Prostate gland (tissue), 2 donors: ENCODE results near the gene PDILT. TPM values are rescaled to one million over a fixed set of nuclear protein-coding genes. Genes with fewer than 3 reads are reported as not detected.

ENCODE experiments used
- DNase-seq: peaks from one replicate; pipeline ENCODE4 v3.0.0-alpha.2; 2019; ENCODE audit warnings: low spot score
- H3K27ac ChIP-seq, 2 donors: fragments of 200-600 bp; sonication (generic); 2 replicates each; pipeline ENCODE4 v1.5.1; 2017 to 2019
- H3K27me3 ChIP-seq: fragments of 200-600 bp; sonication (generic); replicated peaks from 2 replicates; pipeline ENCODE4 v1.5.1; 2019; ENCODE audit not compliant: insufficient read depth
- H3K36me3 ChIP-seq, 2 donors: fragments of 200-600 bp; sonication (generic); 1 replicate in 1 of 2; 2 replicates in 1 of 2; pipeline versions ENCODE4 v1.5.1 to v1.8.1; 2017 to 2019
- H3K4me1 ChIP-seq: fragments of 200-600 bp; sonication (generic); replicated peaks from 2 replicates; pipeline ENCODE4 v1.5.1; 2019
- H3K4me3 ChIP-seq, 2 donors: fragments of 200-600 bp; sonication (generic); 2 replicates each; pipeline ENCODE4 v1.5.1; 2017 to 2019
- H3K9me3 ChIP-seq: fragments of 200-600 bp; sonication (generic); 2 replicates; pipeline ENCODE4 v1.5.1; 2017
- CTCF ChIP-seq, 4 experiments: fragments of 200-600 bp in 2 of 4; fragments of 450-650 bp in 2 of 4; sonication (generic) in 2 of 4; IDR thresholded peaks; 1 replicate in 3 of 4; 2 replicates in 1 of 4; pipeline ENCODE4 v1.5.1; 2016 to 2019; ENCODE audit warnings: antibody characterized with exemption in 4 of 4, mild to moderate bottlenecking in 2 of 4, moderate library complexity in 2 of 4
- POLR2A ChIP-seq: fragments of 450-650 bp; IDR thresholded peaks from one replicate; pipeline ENCODE4 v1.6.1; 2016; ENCODE audit warnings: antibody characterized with exemption, mild to moderate bottlenecking
- POLR2AphosphoS5 ChIP-seq: sonication (generic); formaldehyde crosslinking; IDR thresholded peaks from one replicate; pipeline ENCODE4 v1.6.1; 2017; ENCODE audit warnings: antibody characterized with exemption
- WGBS: methylation state at CpG from one replicate; pipeline ENCODE4 v1.1.5; 2018; 5-methylcytosine and 5-hydroxymethylcytosine counted together
- intact Hi-C: fragments of 100-400 bp; cut with DNase I; formaldehyde crosslinking; loops from one replicate; pipeline ENCODE4 v1.14.2; 2022
- total RNA-seq, 2 donors: library from RNA; depleted of rRNA; stranded (reverse); fragments of >200 nt; gene quantifications; one replicate each; pipeline ENCODE4 v1.1.0, GENCODE V29; 2016

Gene PDILT
- total RNA-seq, 2 donors from 2014 or later = 0.87 to 2.4 TPM

GRCh38 chr16:20415541-20415940, 11.0 kb upstream of the PDILT start:
- TF ChIP-seq CTCF (IDR thresholded peaks at IDR 0.05) = no peak
- no peak for DNase-seq
- Histone ChIP-seq H3K4me1 (no peaks in the 10 kb centered on the region), H3K27me3 (no peaks in the 10 kb centered on the region), H3K36me3 (no peaks in the 10 kb centered on the region), H3K9me3 (no peaks in the 10 kb centered on the region), H3K27ac (no peak overlapping the region), H3K4me3 (no peak overlapping the region)
- 65% methylated on average over 1 of the region's 1 CpG for WGBS
- intact Hi-C loops = no loop called here

DNA sequence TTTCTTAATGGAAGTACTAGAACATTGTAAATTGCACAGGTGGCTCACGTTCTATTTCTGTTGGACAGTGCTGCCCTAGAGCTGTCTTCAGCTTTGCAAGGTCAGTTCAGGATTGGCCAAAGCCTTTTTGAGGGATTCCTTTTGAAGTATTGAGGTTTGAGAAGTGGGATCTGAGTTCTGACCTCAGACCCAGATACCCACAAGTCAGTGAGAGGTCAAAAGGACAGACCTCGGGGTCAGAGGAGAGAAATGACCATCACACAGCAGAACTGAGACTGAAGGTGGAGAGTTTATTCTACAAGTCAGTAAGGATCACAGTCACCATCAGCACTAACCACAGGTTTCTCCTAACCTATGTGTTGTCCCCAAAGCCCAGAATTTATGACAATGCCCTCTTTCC, 6.5 kb upstream of the PDILT start:
- no peak for DNase-seq
- Histone ChIP-seq H3K27me3 (no peaks in the 10 kb centered on the region), H3K36me3 (no peaks in the 10 kb centered on the region), H3K4me1 (no peaks in the 10 kb centered on the region), H3K27ac (no peak overlapping the region), H3K4me3 (no peak overlapping the region), H3K9me3 (no peaks in the 10 kb centered on the region)
- WGBS = 83% methylated on average over 2 of the region's 2 CpGs
- intact Hi-C loops = no loop called here
- TF ChIP-seq POLR2AphosphoS5 (no peak), POLR2A (no peak), CTCF (IDR thresholded peaks at IDR 0.05) (no peak)

DNA sequence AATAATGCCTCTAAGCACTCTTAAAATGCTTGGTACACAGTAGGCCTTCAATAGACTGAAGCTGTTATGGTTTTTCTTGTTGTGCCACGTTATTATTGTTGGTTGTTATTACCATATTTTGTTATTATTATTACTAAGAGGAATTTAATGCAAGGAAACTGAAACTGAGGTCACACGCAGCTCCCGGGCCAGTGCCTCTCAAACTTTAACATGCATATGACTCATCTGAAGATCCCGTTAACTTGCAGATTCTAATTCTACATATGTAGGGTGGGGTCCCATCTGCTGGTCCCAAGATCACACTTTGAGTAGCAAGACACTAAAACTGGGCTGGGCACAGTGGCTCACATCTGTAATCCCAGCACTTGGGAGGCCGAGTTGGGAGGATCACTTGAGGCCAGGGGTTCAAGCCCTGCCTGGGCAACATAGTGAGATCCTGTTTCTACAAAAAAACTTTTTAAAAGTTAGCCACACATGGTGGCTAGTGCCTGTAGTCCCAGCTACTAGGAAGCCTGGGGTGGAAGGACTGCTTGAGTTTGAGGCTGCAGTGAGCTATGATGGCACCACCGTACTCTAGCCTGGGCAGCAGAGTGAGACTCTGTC, 5.7 kb upstream of the PDILT start:
- Histone ChIP-seq H3K4me1 (no peaks in the 10 kb centered on the region), H3K4me3 (no peak overlapping the region), H3K36me3 (no peaks in the 10 kb centered on the region), H3K27me3 (no peaks in the 10 kb centered on the region), H3K27ac (no peak overlapping the region), H3K9me3 (no peaks in the 10 kb centered on the region)
- DNase-seq = no peak
- TF ChIP-seq POLR2A (no peak), CTCF (IDR thresholded peaks at IDR 0.05) (no peak), POLR2AphosphoS5 (no peak)
- intact Hi-C loops = no loop called here
- WGBS = 80% methylated on average over 6 of the region's 6 CpGs

GRCh38 chr16:20409398-20410120, 5.0 kb upstream of the PDILT start, which contains the start of gene ACSM5:
ACSM5 (plus strand) TSS chr16:20409534; CDS start chr16:20411485, 1,951 bp downstream.
- no peak for DNase-seq
- no peak within 1 kb of the TSS for H3K4me3 ChIP-seq

More at GRCh38 chr16:20409398-20410120, 5.0 kb upstream of the PDILT start, which contains the start of gene ACSM5:
- Histone ChIP-seq H3K36me3 (no peaks in the 10 kb centered on the region), H3K27ac (no peak within 1 kb of the TSS), H3K9me3 (no peaks in the 10 kb centered on the region), H3K4me1 (no peaks in the 10 kb centered on the region), H3K27me3 (no peaks in the 10 kb centered on the region)
- 69% methylated on average over 6 of the region's 6 CpGs for WGBS
- intact Hi-C loops = no loop called here
- TF ChIP-seq POLR2AphosphoS5 (no peak), CTCF (IDR thresholded peaks at IDR 0.05) (no peak), POLR2A (no peak)
